B cell (primary cell): ENCODE measurements around the gene SHMT2.

ENCODE experiments used
- CTCF ChIP-seq: fragments of 200-600 bp; IDR thresholded peaks from one replicate; pipeline ENCODE4 v1.8.0; 2022; ENCODE audit warnings: antibody characterized with exemption, mild to moderate bottlenecking
- EZH2 ChIP-seq: IDR thresholded peaks from 2 replicates; pipeline ENCODE4 v1.6.1; 2012; ENCODE audit warnings: borderline replicate concordance, low read depth, mild to moderate bottlenecking, moderate library complexity, low read length; ENCODE audit not compliant: insufficient read depth, poor library complexity, severe bottlenecking

GRCh38 chr12:57203791-57204190 is 25.7 kb upstream of the SHMT2 start:
- no peak for TF ChIP-seq CTCF
- TF ChIP-seq EZH2: no peak
